ENCODE measurements around the gene PTPRN2.

- no peak for TF ChIP-seq CTCF (conservative IDR thresholded peaks at IDR 0.05 in 1 of 2, IDR thresholded peaks at IDR 0.05 in 1 of 2; ENCODE audit: low read depth in 1 of 2, low read length in 2 of 2)
- no peak for TF ChIP-seq EZH2 (IDR thresholded peaks at IDR 0.05; ENCODE audit: low read length, missing control alignments)
Observed at GRCh38 chr7:157981778-157982177, 605.8 kb downstream of the PTPRN2 start.

Data from fibroblast of lung (primary cell).